LNCaP clone FGC (cell line): ENCODE data around the gene ICAM5.
"Not testable (repeated sequence)": the region's sequence is repeated elsewhere in the genome, so short reads cannot be mapped to it uniquely, and the experiment has no call there.

Source experiments
- DNase-seq: peaks from one replicate; pipeline ENCODE4 v3.0.0-alpha.2; 2011; ENCODE audit warnings: low read depth
- H3K4me3 ChIP-seq: 2 replicates; pipeline ENCODE4 v1.5.1; 2011; ENCODE audit warnings: mild to moderate bottlenecking, low read depth, low read length, control low read depth
- CTCF ChIP-seq: IDR thresholded peaks from 2 replicates; pipeline ENCODE4 v1.5.1; 2012; ENCODE audit warnings: mild to moderate bottlenecking; ENCODE audit not compliant: control insufficient read depth, insufficient read depth; ENCODE audit errors: extremely low read depth

ICAM5 gene

GRCh38 chr19:10289836-10290356, at the start of gene ICAM5:
Gene ICAM5, plus strand, starts transcription at chr19:10289952. Its CDS starts 92 bp downstream, at chr19:10290044.
- no peak for TF ChIP-seq CTCF
- DNase-seq = no peak
- peak within 1 kb of the TSS; percentile 46 for H3K4me3 ChIP-seq

- DNase-seq, H3K4me3 ChIP-seq: not testable (repeated sequence)
Observed at GRCh38 chr19:10241826-10242449, 47.8 kb upstream of the ICAM5 start.

- TF ChIP-seq CTCF = no peak
- no peak for DNase-seq
- H3K4me3 ChIP-seq = no peak overlapping the region
Observed at GRCh38 chr19:10243606-10244005, 46.1 kb upstream of the ICAM5 start.

- DNase-seq = no peak
- H3K4me3 ChIP-seq = no peak overlapping the region
- no peak for TF ChIP-seq CTCF
Observed at GRCh38 chr19:10245189-10245939, 44.4 kb upstream of the ICAM5 start.

GRCh38 chr19:10246511-10246910, 43.2 kb upstream of the ICAM5 start:
- no peak for DNase-seq
- H3K4me3 ChIP-seq = no peak overlapping the region
- TF ChIP-seq CTCF = no peak

GRCh38 chr19:10251792-10252694, 37.7 kb upstream of the ICAM5 start, which contains the start of gene MRPL4:
Gene MRPL4, plus strand, starts transcription at chr19:10252214. Its CDS starts 40 bp downstream, at chr19:10252254.
- peak within 1 kb of the TSS; percentile 89 for H3K4me3 ChIP-seq
- peak; percentile 98 for DNase-seq
- no peak for TF ChIP-seq CTCF

GRCh38 chr19:10252707-10253106, 37.0 kb upstream of the ICAM5 start:
- TF ChIP-seq CTCF = no peak
- H3K4me3 ChIP-seq = peak overlapping the region; percentile 89
- no peak for DNase-seq
